ENCODE data around the gene TP53BP2. TPM values are rescaled to one million over a fixed set of nuclear protein-coding genes. Genes with fewer than 3 reads are reported as not detected.
A peak's percentile ranks its signal among the peaks of the same experiment; 100 is the strongest.
"Not testable (repeated sequence)": the region's sequence is repeated elsewhere in the genome, so short reads cannot be mapped to it uniquely, and the experiment has no call there.

TP53BP2 gene
- total RNA-seq, 4 donors from 2014 or later = 22.2 to 85.1 (median 38.8) TPM

- no peak overlapping the region for H3K4me3 ChIP-seq
- in situ Hi-C loops (cut with MboI; ENCODE audit: low sequenced_read_pairs in 4 of 4) = loop anchor here in 1 of 4 donors (25.0 kb wide), 1 partner anchor 92 kb away; no protein-coding TSS in a partner anchor
- intact Hi-C loops (cut with DNase I; ENCODE audit: low total_unique reads) = no loop called here
These were observed 25.8 kb downstream of the TP53BP2 start for GRCh38 chr1:223819730-223820514.

GRCh38 chr1:223817265-223817664 is 28.5 kb downstream of the TP53BP2 start:
- H3K4me1 ChIP-seq = peaks cover 40 to 42% of the 10 kb centered on the region in 2 donors
- peaks cover 0 to 16% of the 10 kb centered on the region in 2 donors for H3K36me3 ChIP-seq
- in situ Hi-C loops (cut with MboI; ENCODE audit: low sequenced_read_pairs in 4 of 4) = loop anchor here in 1 of 4 donors (25.0 kb wide), 1 partner anchor 95 kb away; no protein-coding TSS in a partner anchor
- H3K9me3 ChIP-seq; ATAC-seq; intact Hi-C loops (cut with DNase I; ENCODE audit: low total_unique reads); H3K4me3 ChIP-seq; DNase-seq; H3K27ac ChIP-seq; H3K27me3 ChIP-seq: not testable (repeated sequence)

More at GRCh38 chr1:223819730-223820514, 25.8 kb downstream of the TP53BP2 start:
- H3K27me3 ChIP-seq = no peaks in the 10 kb centered on the region
- no peaks in the 10 kb centered on the region for H3K9me3 ChIP-seq
- peaks cover 45 to 49% of the 10 kb centered on the region in 2 donors for H3K4me1 ChIP-seq
- H3K27ac ChIP-seq = peak overlapping the region; percentile 21 to 73 (median 59)
- DNase-seq = no peak
- no peaks in the 10 kb centered on the region for H3K36me3 ChIP-seq
- TF ChIP-seq POLR2A (IDR thresholded peaks at IDR 0.05) (no peak), CTCF (IDR thresholded peaks at IDR 0.05 in 4 of 5, conservative IDR thresholded peaks at IDR 0.05 in 1 of 5) (no peak)
- peak; percentile 62 to 71 for ATAC-seq

- peaks cover 0 to 20% of the 10 kb centered on the region in 2 donors for H3K36me3 ChIP-seq
- TF ChIP-seq CTCF (IDR thresholded peaks at IDR 0.05 in 4 of 5, conservative IDR thresholded peaks at IDR 0.05 in 1 of 5) = no peak
- TF ChIP-seq POLR2A (IDR thresholded peaks at IDR 0.05) = no peak
- ATAC-seq (no peak), DNase-seq (no peak)
- H3K4me3 ChIP-seq = no peak overlapping the region
- no peaks in the 10 kb centered on the region for H3K9me3 ChIP-seq
- in situ Hi-C loops (cut with MboI; ENCODE audit: low sequenced_read_pairs in 4 of 4) = loop anchor here in 1 of 4 donors (25.0 kb wide), 1 partner anchor 96 kb away; no protein-coding TSS in a partner anchor
- H3K27ac ChIP-seq = peak overlapping the region in 2 of 4 donors; percentile 4 to 20
- peaks cover 34 to 35% of the 10 kb centered on the region in 2 donors for H3K4me1 ChIP-seq
- H3K27me3 ChIP-seq = no peaks in the 10 kb centered on the region
- intact Hi-C loops (cut with DNase I; ENCODE audit: low total_unique reads) = no loop called here
These were observed 29.9 kb downstream of the TP53BP2 start for GRCh38 chr1:223815865-223816264.

- in situ Hi-C loops (cut with MboI; ENCODE audit: low sequenced_read_pairs in 4 of 4) = loop anchor here in 1 of 4 donors (25.0 kb wide), 1 partner anchor 97 kb away; no protein-coding TSS in a partner anchor
- DNase-seq (no peak), ATAC-seq (no peak)
- Histone ChIP-seq H3K4me1 (peaks cover 28 to 29% of the 10 kb centered on the region in 2 donors), H3K27ac (peak overlapping the region in 3 of 4 donors; percentile 4 to 25 (median 20)), H3K4me3 (no peak overlapping the region), H3K9me3 (no peaks in the 10 kb centered on the region), H3K36me3 (peaks cover 0 to 26% of the 10 kb centered on the region in 2 donors), H3K27me3 (no peaks in the 10 kb centered on the region)
- TF ChIP-seq POLR2A (IDR thresholded peaks at IDR 0.05) = no peak
- no peak for TF ChIP-seq CTCF (IDR thresholded peaks at IDR 0.05 in 4 of 5, conservative IDR thresholded peaks at IDR 0.05 in 1 of 5)
- intact Hi-C loops (cut with DNase I; ENCODE audit: low total_unique reads) = no loop called here
These were observed 30.5 kb downstream of the TP53BP2 start for GRCh38 chr1:223815020-223815853.

All from gastrocnemius medialis (tissue), 4 donors.